DND-41 (cell line): Measurements from ENCODE around the gene AFF2.

Source experiments
- ATAC-seq: fragments of 200-7000 bp; cut with Tn5 transposase; 3 replicates; pipeline ENCODE4 v1.9.1; 2021; ENCODE audit warnings: low read depth; ENCODE audit not compliant: insufficient read depth
- DNase-seq: peaks from one replicate; pipeline ENCODE4 v3.0.0-alpha.2; 2020
- H2AFZ ChIP-seq: 2 replicates; pipeline ENCODE4 v1.6.0; 2012; ENCODE audit warnings: low read depth, low read length
- H3K27ac ChIP-seq: 2 replicates; pipeline ENCODE4 v1.5.1; 2012; ENCODE audit warnings: low read length, inconsistent platforms
- H3K27me3 ChIP-seq: fragments of 200-600 bp; sonication (generic); 2 replicates; pipeline ENCODE4 v1.6.0; 2012; ENCODE audit warnings: low read length, mild to moderate bottlenecking, inconsistent platforms; ENCODE audit not compliant: insufficient read depth, poor library complexity
- H3K36me3 ChIP-seq: 2 replicates; pipeline ENCODE4 v1.5.1; 2012; ENCODE audit warnings: low read length, inconsistent platforms; ENCODE audit not compliant: insufficient read depth
- H3K4me1 ChIP-seq: 2 replicates; pipeline ENCODE4 v1.5.1; 2012; ENCODE audit warnings: mild to moderate bottlenecking, low read length; ENCODE audit not compliant: insufficient read depth
- H3K4me2 ChIP-seq: 2 replicates; pipeline ENCODE4 v1.6.0; 2012; ENCODE audit warnings: mild to moderate bottlenecking, moderate library complexity, low read length, inconsistent platforms; ENCODE audit not compliant: insufficient read depth
- H3K4me3 ChIP-seq, 2 experiments: fragments of 200-600 bp in 1 of 2; shearing (Covaris generic) in 1 of 2; 2 replicates each; pipeline ENCODE4 v1.5.1; 2012 to 2016; ENCODE audit warnings: inconsistent platforms in 2 of 2, low read length in 2 of 2, mild to moderate bottlenecking in 2 of 2, low read depth in 1 of 2, moderate library complexity in 1 of 2
- H3K79me2 ChIP-seq: 2 replicates; pipeline ENCODE4 v1.6.0; 2012; ENCODE audit warnings: low read length, inconsistent platforms; ENCODE audit not compliant: insufficient read depth
- H3K9ac ChIP-seq: 2 replicates; pipeline ENCODE4 v1.6.0; 2012; ENCODE audit warnings: low read depth, mild to moderate bottlenecking, inconsistent platforms, low read length, moderate library complexity
- H3K9me3 ChIP-seq: 2 replicates; pipeline ENCODE4 v1.5.1; 2012; ENCODE audit warnings: low read length, moderate library complexity, mild to moderate bottlenecking, inconsistent platforms; ENCODE audit not compliant: insufficient read depth, severe bottlenecking
- H4K20me1 ChIP-seq: 2 replicates; pipeline ENCODE4 v1.6.0; 2012; ENCODE audit warnings: low read length; ENCODE audit not compliant: insufficient read depth
- CTCF ChIP-seq: IDR thresholded peaks from 2 replicates; pipeline ENCODE4 v1.5.1; 2012; ENCODE audit warnings: borderline replicate concordance, low read length, moderate library complexity, mild to moderate bottlenecking; ENCODE audit not compliant: poor library complexity, severe bottlenecking; ENCODE audit errors: extremely low read depth
- EZH2 ChIP-seq: IDR thresholded peaks from 3 replicates; pipeline ENCODE4 v1.6.1; 2012; ENCODE audit warnings: borderline replicate concordance, low read depth, mild to moderate bottlenecking, moderate library complexity, low read length, inconsistent platforms; ENCODE audit not compliant: severe bottlenecking

AFF2 gene

GRCh38 chrX:148538582-148538981 is 38.2 kb downstream of the AFF2 start:
- no peaks in the 10 kb centered on the region; the same call in 1 of the 2 replicates for H3K4me1 ChIP-seq
- no peak overlapping the region for H3K27ac ChIP-seq
- H4K20me1 ChIP-seq = no peaks in the 10 kb centered on the region
- ATAC-seq (no peak), DNase-seq (no peak)
- H3K27me3 ChIP-seq = no peaks in the 10 kb centered on the region
- peaks cover 48% of the 10 kb centered on the region for H3K79me2 ChIP-seq
- H2AFZ ChIP-seq = no peak overlapping the region
- TF ChIP-seq EZH2 = no peak
- TF ChIP-seq CTCF = no peak
- no peak overlapping the region for H3K4me2 ChIP-seq
- no peak overlapping the region for H3K4me3 ChIP-seq
- no peaks in the 10 kb centered on the region for H3K36me3 ChIP-seq
- no peaks in the 10 kb centered on the region for H3K9me3 ChIP-seq
- no peak overlapping the region for H3K9ac ChIP-seq

GRCh38 chrX:148540114-148540513 is 39.7 kb downstream of the AFF2 start:
- TF ChIP-seq EZH2 (no peak), CTCF (no peak)
- H3K27ac ChIP-seq = no peak overlapping the region
- H3K36me3 ChIP-seq = no peaks in the 10 kb centered on the region
- H3K4me3 ChIP-seq = no peak overlapping the region
- no peaks in the 10 kb centered on the region; the same call in 1 of the 2 replicates for H3K4me1 ChIP-seq
- ATAC-seq (no peak), DNase-seq (no peak)
- H3K4me2 ChIP-seq = no peak overlapping the region
- H3K79me2 ChIP-seq = peaks cover 47% of the 10 kb centered on the region
- no peak overlapping the region for H2AFZ ChIP-seq
- H4K20me1 ChIP-seq = no peaks in the 10 kb centered on the region
- no peak overlapping the region for H3K9ac ChIP-seq
- no peaks in the 10 kb centered on the region for H3K9me3 ChIP-seq
- H3K27me3 ChIP-seq = no peaks in the 10 kb centered on the region

GRCh38 chrX:148540671-148541583 is 40.5 kb downstream of the AFF2 start:
- no peak overlapping the region for H3K4me2 ChIP-seq
- no peaks in the 10 kb centered on the region; the same call in 1 of the 2 replicates for H3K4me1 ChIP-seq
- ATAC-seq (no peak), DNase-seq (no peak)
- no peak overlapping the region for H3K9ac ChIP-seq
- H3K9me3 ChIP-seq = no peaks in the 10 kb centered on the region
- H2AFZ ChIP-seq = no peak overlapping the region
- no peak overlapping the region for H3K27ac ChIP-seq
- H3K79me2 ChIP-seq = peaks cover 42% of the 10 kb centered on the region
- H3K36me3 ChIP-seq = no peaks in the 10 kb centered on the region
- no peak overlapping the region for H3K4me3 ChIP-seq
- TF ChIP-seq EZH2 (no peak), CTCF (no peak)
- no peaks in the 10 kb centered on the region for H3K27me3 ChIP-seq
- no peaks in the 10 kb centered on the region for H4K20me1 ChIP-seq
